OCI-LY3 (cell line): ENCODE measurements around the gene WDR26.

Experiments used
- CTCF ChIP-seq: fragments of 200-600, 300-600 bp; sonication (generic); IDR thresholded peaks from 2 replicates; pipeline ENCODE4 v1.5.1; 2014; ENCODE audit warnings: antibody characterized with exemption, low read length, low read depth
- EZH2phosphoT487 ChIP-seq: fragments of 200-600 bp; shearing (Covaris generic); IDR thresholded peaks from 2 replicates; pipeline ENCODE4 v1.6.1; 2018; ENCODE audit warnings: antibody characterized with exemption, mixed run types, low read depth

DNA sequence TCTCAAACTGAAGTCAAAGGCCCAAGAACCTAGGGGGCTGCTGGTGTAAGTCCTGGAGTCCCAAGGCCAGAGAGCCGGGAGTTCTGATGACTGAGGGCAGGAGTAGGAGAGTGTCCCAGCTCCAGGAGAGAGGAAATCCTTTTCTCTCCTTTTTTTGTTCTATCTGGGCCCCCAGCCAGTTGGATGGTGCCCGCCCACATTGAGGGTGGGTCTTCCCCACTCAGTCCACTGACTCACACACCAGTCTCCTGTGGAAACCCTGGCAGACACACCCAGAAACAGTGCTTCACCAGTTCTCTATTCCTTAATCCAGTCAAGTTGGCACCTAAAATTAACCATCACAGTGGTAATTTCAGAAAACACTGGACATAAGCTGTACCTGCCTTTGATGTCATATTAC, 12.7 kb upstream of the WDR26 start:
- TF ChIP-seq CTCF (no peak), EZH2phosphoT487 (no peak)
